T-helper 17 cell (primary cell): Measurements from ENCODE around the gene PLA2G2F. TPM values are rescaled to one million over a fixed set of nuclear protein-coding genes. Genes with fewer than 3 reads are reported as not detected.

ENCODE experiments used
- ATAC-seq: fragments of 150-1000 bp; cut with Tn5 transposase; 2 replicates; pipeline ENCODE4 v1.10.0; 2021; ENCODE audit warnings: mild to moderate bottlenecking, moderate library complexity
- DNase-seq, 3 donors: peaks; one replicate each; pipeline versions ENCODE4 v3.0.0 to v3.0.0-alpha.2; 2020 to 2021
- H3K9me3 ChIP-seq: one replicate; pipeline ENCODE4 v1.7.0; 2013; ENCODE audit warnings: low read length, mild to moderate bottlenecking; ENCODE audit not compliant: control insufficient read depth, poor library complexity, severe bottlenecking
- H3K27ac Mint-ChIP-seq: one replicate; pipeline ENCODE4 v1.8.0; 2022; ENCODE audit warnings: mild to moderate bottlenecking, moderate library complexity, mixed read lengths
- H3K27me3 Mint-ChIP-seq: one replicate; pipeline ENCODE4 v1.8.0; 2022; ENCODE audit warnings: mixed read lengths
- H3K36me3 Mint-ChIP-seq: one replicate; pipeline ENCODE4 v1.8.0; 2022; ENCODE audit warnings: low read depth, mixed read lengths
- H3K4me1 Mint-ChIP-seq: one replicate; pipeline ENCODE4 v1.8.0; 2022; ENCODE audit warnings: mild to moderate bottlenecking, mixed read lengths
- H3K4me3 Mint-ChIP-seq: one replicate; pipeline ENCODE4 v1.8.0; 2022; ENCODE audit warnings: mild to moderate bottlenecking, moderate library complexity, mixed read lengths
- total RNA-seq, 4 donors: library from RNA in 2 of 4; stranded (reverse) in 2 of 4; gene quantifications; one replicate each; pipeline ENCODE4 v1.2.3 and lab custom pipeline; 2022 to 2026

PLA2G2F gene
- total RNA-seq, 2 donors from 2014 or later, result not detected

DNA sequence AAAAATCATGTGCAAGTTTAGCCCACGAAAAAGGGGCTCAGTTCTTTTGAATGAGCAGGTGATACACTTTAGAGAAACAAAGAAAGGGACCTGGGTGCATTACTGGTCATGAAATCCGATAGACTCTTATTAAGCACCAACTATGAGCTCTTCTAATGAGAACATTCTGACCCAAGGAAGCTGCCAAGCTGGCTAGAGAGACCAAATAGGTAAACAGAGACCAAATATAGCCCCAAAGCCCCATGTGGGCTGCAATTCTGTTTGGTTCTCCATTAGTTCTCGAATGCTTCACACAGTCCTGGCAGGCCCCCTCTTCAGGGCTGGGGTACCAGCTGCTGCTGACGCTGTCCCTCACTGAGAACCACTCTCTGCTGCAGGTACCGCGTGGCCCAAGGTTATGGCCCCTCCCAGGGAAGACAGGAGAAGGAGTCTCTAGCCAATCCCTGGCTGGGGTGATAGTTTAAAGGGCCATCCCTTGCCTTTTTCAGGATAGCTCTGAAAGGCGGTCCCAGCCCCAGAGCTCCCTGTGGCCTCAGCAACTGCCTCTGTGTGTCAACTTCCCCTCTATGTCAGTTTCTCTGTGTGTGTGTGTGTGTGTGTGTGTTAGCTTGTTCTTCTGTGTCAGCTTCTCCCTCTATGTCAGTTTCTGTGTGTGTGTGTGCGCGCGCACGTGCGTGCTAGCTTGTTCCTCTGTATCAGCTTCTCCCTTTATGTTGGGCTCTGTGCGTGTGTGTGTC, 39.7 kb downstream of the PLA2G2F start:
- no peak for ATAC-seq
- H3K9me3 ChIP-seq, result no peaks in the 10 kb centered on the region
- Mint-ChIP-seq H3K27ac (peak overlapping the region; percentile 16), H3K4me3 (no peak overlapping the region), H3K36me3 (no peaks in the 10 kb centered on the region), H3K27me3 (no peaks in the 10 kb centered on the region), H3K4me1 (peaks cover 7% of the 10 kb centered on the region)
- DNase-seq, result no peak

DNA sequence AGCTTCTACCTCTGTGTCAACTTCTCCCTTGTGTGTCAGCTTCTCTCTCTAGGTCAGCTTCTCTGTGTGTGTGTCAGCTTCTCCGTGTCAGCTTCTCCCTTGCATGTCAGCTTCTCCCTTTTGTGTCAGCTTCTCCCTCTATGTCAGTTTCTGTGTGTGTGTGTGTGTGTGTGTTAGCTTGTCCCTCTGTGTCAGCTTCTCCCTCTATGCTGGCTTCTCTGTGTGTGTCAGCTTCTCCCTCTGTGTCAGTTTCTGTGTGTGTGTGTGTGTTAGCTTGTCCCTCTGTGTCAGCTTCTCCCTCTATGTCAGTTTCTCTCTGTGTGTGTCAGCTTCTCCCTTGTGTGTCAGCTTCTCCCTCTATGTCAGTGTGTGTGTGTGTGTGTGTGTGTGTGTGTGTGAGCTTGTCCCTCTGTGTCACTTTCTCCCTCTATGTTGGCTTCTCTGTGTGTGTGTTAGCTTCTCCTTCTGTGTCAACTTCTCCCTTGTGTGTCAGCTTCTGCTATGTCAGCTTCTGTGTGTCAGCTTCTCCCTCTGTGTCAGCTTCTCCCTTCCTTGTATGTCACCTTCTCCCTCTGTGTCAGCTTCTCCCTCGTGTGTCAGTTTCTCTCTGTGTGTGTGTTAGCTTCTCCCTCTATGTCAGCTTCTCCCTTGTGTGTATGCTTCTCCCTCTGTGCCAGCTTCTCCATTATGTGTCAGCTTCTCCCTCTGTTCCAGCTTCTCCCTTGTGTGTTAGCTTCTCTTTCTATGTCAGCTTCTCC, 40.4 kb downstream of the PLA2G2F start:
- H3K9me3 ChIP-seq, result no peaks in the 10 kb centered on the region
- Mint-ChIP-seq H3K4me3 (no peak overlapping the region), H3K27me3 (no peaks in the 10 kb centered on the region), H3K27ac (peak overlapping the region; percentile 14), H3K4me1 (peaks cover 11% of the 10 kb centered on the region), H3K36me3 (no peaks in the 10 kb centered on the region)
- no peak for ATAC-seq
- DNase-seq, result no peak

DNA sequence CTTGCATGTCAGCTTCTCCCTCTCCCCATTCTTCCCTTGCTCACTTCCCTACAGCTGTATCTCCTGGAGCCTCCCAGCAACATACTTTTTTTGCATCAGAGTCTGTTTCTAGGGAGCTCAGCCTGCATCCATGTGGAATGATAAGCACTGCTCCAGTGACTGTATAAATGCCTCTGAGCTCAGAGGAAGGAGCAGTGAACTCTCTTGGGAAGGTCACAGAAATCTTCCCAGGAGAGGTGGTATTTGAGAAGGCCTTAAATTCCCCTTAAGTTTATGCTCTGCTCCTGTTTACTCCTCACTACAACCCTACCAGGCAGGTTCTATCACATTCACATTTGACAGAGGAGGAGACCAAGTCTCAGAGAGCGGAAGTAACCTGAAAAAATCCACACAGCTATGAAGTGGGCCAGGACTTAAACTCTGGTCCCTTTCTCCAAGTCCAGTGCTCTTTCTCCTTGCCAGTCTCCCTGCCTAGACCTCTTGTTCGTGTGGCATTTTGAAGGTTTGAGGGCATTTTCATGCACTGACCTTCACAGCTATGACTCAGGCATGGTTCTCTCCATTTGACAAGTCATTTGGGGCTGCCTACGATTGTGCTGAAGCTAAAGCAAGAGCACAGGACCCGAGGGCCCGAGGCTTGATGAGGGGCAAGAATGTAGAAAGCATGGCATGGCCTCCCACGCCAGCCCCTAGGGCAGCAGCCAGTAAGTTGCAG, 41.2 kb downstream of the PLA2G2F start:
- H3K36me3 Mint-ChIP-seq, result no peaks in the 10 kb centered on the region
- H3K4me3 Mint-ChIP-seq, result no peak overlapping the region
- H3K4me1 Mint-ChIP-seq, result peaks cover 16% of the 10 kb centered on the region
- no peak for DNase-seq
- no peaks in the 10 kb centered on the region for H3K27me3 Mint-ChIP-seq
- ATAC-seq, result no peak
- no peaks in the 10 kb centered on the region for H3K9me3 ChIP-seq
- H3K27ac Mint-ChIP-seq, result peak overlapping the region; percentile 5

GRCh38 chr1:20180844-20181207, 41.7 kb downstream of the PLA2G2F start:
- H3K4me3 Mint-ChIP-seq, result no peak overlapping the region
- peaks cover 19% of the 10 kb centered on the region for H3K4me1 Mint-ChIP-seq
- no peaks in the 10 kb centered on the region for H3K36me3 Mint-ChIP-seq
- H3K9me3 ChIP-seq, result no peaks in the 10 kb centered on the region
- ATAC-seq (no peak), DNase-seq (no peak)
- H3K27me3 Mint-ChIP-seq, result no peaks in the 10 kb centered on the region
- no peak overlapping the region for H3K27ac Mint-ChIP-seq

DNA sequence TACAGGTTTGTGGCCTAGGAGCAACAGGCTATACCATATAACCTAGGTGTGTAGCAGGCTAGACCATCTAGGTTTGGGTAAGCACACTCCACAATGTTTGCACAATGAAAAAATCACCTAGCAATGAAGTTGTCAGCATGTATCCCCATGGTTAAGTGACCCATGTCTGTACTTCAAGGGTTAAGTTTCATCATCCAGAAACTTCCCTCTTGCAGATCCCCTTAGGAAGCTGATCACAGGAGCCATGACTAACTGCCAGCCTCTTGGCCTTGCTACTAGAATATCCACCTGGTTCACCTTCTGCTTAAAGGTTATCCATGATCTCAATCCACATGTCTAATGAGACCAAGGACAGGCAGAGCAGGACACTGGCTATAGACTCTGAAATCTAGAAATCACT, 43.3 kb downstream of the PLA2G2F start:
- H3K4me1 Mint-ChIP-seq, result peaks cover 32% of the 10 kb centered on the region

DNA sequence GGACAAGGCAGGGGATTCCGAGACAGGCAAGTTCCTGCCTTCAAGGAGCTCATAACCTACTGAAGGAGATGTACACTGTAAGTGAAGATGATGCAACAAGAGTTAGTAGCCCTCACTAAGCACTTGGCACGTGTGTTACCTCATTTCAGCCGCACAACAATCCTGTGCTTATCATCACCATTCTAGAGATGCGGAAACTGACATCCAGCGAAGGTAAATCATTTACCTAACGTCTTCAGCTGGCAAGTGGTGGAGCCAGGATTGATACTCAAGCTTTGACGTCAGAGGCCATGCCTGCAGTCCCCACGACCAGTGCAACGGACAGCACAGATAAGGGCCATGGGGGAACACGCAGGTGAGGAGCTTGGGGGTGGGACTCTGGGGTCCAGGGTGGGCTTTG, 43.9 kb downstream of the PLA2G2F start:
- Mint-ChIP-seq H3K36me3 (peaks cover 1% of the 10 kb centered on the region), H3K4me3 (no peak overlapping the region), H3K27me3 (no peaks in the 10 kb centered on the region), H3K4me1 (peaks cover 37% of the 10 kb centered on the region), H3K27ac (peak overlapping the region; percentile 24)
- DNase-seq (no peak), ATAC-seq (no peak)
- H3K9me3 ChIP-seq, result no peaks in the 10 kb centered on the region

More for the DNA sequence above, 43.3 kb downstream of the PLA2G2F start:
- no peaks in the 10 kb centered on the region for H3K36me3 Mint-ChIP-seq
- no peak overlapping the region for H3K4me3 Mint-ChIP-seq
- peak overlapping the region; percentile 24 for H3K27ac Mint-ChIP-seq
- DNase-seq (no peak), ATAC-seq (no peak)
- no peaks in the 10 kb centered on the region for H3K9me3 ChIP-seq
- H3K27me3 Mint-ChIP-seq, result no peaks in the 10 kb centered on the region

GRCh38 chr1:20183616-20184271, 44.6 kb downstream of the PLA2G2F start:
- peaks cover 4% of the 10 kb centered on the region for H3K36me3 Mint-ChIP-seq
- H3K27me3 Mint-ChIP-seq, result no peaks in the 10 kb centered on the region
- H3K9me3 ChIP-seq, result no peaks in the 10 kb centered on the region
- no peak for ATAC-seq
- peak overlapping the region; percentile 92 for H3K27ac Mint-ChIP-seq
- no peak overlapping the region for H3K4me3 Mint-ChIP-seq
- peaks cover 44% of the 10 kb centered on the region for H3K4me1 Mint-ChIP-seq
- no peak for DNase-seq

DNA sequence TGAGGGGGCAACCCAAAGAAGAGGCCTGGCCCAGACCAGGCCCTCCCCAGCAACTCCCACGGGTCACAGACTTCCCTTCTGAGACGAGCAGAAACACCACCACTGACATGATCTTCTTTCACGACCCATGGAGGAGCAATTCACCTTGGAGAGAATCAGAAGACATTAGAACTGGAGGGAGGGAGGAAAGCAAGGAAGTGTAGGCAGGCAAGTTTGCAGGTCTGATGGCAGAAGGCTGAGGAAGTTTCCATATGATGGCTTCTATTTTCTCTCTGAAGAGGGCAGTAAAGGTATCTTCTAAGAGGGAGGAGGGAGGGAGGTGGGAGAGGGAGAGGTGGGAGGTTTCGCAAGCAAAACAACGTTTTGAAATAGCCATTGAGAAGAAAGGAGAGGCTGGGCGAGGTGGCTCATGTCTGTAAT, 45.4 kb downstream of the PLA2G2F start:
- peaks cover 51% of the 10 kb centered on the region for H3K4me1 Mint-ChIP-seq
- no peaks in the 10 kb centered on the region for H3K9me3 ChIP-seq
- no peak for ATAC-seq
- DNase-seq, result no peak
- H3K36me3 Mint-ChIP-seq, result peaks cover 4% of the 10 kb centered on the region
- H3K27me3 Mint-ChIP-seq, result no peaks in the 10 kb centered on the region
- peak overlapping the region; percentile 92 for H3K4me3 Mint-ChIP-seq
- H3K27ac Mint-ChIP-seq, result peak overlapping the region; percentile 92

DNA sequence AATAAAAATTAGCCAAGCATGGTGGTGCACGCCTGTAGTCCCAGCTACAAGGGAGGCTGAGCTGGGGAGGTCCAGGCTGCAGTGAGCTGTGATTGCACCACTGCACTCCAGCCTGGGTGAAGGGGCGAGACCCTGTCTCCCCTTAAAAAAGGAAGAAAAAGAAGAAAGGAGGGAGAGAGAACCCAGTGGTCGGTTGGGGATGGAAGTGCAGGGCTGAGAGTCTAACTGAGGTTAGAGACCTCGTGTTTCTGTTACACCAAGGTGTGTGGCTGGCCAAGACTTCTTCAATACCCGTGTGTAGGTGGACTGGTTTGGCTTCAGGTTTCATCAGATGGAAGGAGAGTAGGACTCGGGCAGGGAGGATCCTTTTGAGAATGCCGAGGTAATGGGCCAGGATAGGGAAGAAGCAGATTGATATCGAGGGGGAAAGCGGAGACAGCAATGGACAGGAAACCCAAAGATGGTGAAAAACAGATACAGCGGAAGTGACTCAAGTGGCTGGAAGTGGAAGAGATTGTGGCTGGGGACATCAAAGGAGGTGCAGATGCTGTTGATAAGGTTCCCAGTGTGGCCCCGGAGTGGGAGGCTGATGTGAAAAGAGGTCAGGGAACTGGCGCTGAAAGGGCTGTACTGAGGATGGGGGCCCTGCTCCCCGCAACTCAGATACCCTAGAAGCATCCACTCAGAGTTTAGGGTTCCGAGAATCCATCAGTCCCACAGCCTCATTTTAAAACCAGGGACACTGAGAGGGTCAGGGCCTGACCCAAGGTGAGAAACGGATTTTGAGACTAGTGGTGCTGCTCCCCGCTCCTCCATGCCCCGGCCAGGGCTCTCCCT, 46.1 kb downstream of the PLA2G2F start:
- Mint-ChIP-seq H3K36me3 (peaks cover 4% of the 10 kb centered on the region), H3K4me1 (peaks cover 52% of the 10 kb centered on the region), H3K27me3 (no peaks in the 10 kb centered on the region), H3K27ac (peak overlapping the region; percentile 92), H3K4me3 (peak overlapping the region; percentile 92)
- DNase-seq, result peak; percentile 19 to 45 (median 35)
- ATAC-seq, result peak; percentile 80
- no peaks in the 10 kb centered on the region for H3K9me3 ChIP-seq

DNA sequence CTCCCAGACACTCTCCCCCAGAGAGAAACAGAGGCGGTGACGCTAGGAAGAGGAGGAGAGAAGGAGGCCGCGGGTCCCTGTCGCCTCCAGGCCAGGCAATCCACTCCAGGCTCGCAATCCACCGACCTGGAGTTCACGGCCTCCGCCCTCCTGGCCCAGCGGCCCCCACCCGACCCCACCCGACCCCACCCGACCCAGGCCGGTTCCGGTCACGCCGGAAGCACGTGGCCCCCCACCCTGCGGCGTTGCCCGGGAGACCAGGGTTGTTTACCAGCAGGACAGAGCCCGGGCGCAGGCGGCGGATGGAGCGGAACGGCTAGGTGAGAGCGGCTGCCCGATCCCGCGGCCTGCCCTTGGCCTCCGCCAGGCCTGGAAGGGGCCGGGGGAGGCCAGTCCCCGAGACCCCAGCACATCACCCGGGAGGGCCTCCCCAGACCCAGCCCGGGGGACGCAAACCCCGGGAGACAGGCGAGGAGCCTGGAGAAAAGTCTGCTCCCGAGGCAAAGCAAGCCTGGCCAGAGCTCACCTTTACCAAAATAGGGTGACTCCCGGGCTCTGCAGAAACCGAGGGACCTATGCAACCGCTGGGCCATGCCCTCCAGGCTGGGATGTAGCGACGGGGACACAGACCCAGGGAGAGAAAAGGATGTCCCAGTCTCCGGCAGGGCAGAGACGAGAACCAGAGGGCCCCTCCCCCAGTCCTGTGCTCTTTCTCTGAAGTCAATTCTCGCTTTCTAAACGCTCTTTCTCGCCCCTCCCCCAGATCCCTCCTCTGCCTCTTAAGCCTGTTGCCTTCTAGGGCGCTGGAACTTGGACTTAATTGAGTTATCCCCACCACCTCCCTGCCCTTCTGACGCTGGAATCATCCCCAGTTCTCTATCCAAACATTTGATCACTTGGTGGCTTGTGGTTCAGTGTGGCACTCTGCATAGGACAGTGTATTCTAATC, 47.0 kb downstream of the PLA2G2F start, which contains the start of the genes PLA2G2C and UBXN10:
Gene PLA2G2C, minus strand, starts transcription at position 685 of the 949 bp plus-strand sequence. CDS start 9,155 bp downstream, outside the sequence.
Gene UBXN10, plus strand, starts transcription at position 263 of the 949 bp plus-strand sequence. CDS start 4,466 bp downstream, outside the sequence.
- no peaks in the 10 kb centered on the region for H3K9me3 ChIP-seq
- Mint-ChIP-seq H3K4me3 (peak within 1 kb of the TSS; percentile 92), H3K36me3 (peaks cover 4% of the 10 kb centered on the region), H3K4me1 (peaks cover 52% of the 10 kb centered on the region), H3K27ac (peak within 1 kb of the TSS; percentile 92), H3K27me3 (no peaks in the 10 kb centered on the region)
- ATAC-seq (peak; percentile 36), DNase-seq (peak; percentile 16 to 20 (median 18))

- H3K9me3 ChIP-seq, result no peaks in the 10 kb centered on the region
- H3K4me1 Mint-ChIP-seq, result peaks cover 52% of the 10 kb centered on the region
- peaks cover 4% of the 10 kb centered on the region for H3K36me3 Mint-ChIP-seq
- peak overlapping the region; percentile 86 for H3K4me3 Mint-ChIP-seq
- H3K27me3 Mint-ChIP-seq, result no peaks in the 10 kb centered on the region
- H3K27ac Mint-ChIP-seq, result peak overlapping the region; percentile 92
- ATAC-seq (peak; percentile 58), DNase-seq (peak in 1 of 3 donors; percentile 19)
Observed at GRCh38 chr1:20187103-20187812, 48.1 kb downstream of the PLA2G2F start.
